ENCODE results near the gene PDGFD.

DNA sequence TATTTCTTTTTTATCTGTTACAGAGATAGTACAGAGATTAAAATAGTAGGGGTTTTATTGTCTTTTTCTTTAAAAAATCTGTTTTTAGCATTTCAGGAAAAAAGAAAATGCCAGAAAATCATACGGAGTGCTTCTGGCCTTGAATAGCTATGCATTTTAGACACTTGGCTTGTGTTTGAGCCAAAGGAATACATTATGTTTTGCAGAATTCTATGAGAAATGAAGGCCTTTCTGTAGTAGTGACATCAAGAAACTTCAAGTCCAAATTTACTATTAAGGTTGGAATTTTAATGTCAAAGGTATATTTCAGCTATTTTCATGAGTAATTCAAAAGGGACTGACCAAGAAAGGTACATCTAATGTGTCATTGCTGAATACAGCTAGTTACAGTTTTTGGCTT is 183.8 kb downstream of the PDGFD start:
- TF ChIP-seq, protein P1, sequence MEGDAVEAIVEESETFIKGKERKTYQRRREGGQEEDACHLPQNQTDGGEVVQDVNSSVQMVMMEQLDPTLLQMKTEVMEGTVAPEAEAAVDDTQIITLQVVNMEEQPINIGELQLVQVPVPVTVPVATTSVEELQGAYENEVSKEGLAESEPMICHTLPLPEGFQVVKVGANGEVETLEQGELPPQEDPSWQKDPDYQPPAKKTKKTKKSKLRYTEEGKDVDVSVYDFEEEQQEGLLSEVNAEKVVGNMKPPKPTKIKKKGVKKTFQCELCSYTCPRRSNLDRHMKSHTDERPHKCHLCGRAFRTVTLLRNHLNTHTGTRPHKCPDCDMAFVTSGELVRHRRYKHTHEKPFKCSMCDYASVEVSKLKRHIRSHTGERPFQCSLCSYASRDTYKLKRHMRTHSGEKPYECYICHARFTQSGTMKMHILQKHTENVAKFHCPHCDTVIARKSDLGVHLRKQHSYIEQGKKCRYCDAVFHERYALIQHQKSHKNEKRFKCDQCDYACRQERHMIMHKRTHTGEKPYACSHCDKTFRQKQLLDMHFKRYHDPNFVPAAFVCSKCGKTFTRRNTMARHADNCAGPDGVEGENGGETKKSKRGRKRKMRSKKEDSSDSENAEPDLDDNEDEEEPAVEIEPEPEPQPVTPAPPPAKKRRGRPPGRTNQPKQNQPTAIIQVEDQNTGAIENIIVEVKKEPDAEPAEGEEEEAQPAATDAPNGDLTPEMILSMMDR (IDR thresholded peaks at IDR 0.05; ENCODE audit: borderline replicate concordance, extremely low read depth, low read length, poor library complexity, severe bottlenecking), result no peak
- TF ChIP-seq EZH2 (IDR thresholded peaks at IDR 0.05; ENCODE audit: borderline replicate concordance, low read depth, low read length, severe bottlenecking), result no peak
